Vagina (tissue), 2 donors: ENCODE measurements around the gene NRXN3. TPM values are rescaled to one million over a fixed set of nuclear protein-coding genes. Genes with fewer than 3 reads are reported as not detected.

Experiments
- DNase-seq, 2 donors: peaks; one replicate each; pipeline ENCODE4 v3.0.0-alpha.2; 2017; ENCODE audit errors: extremely low spot score in 2 of 2
- H3K27ac ChIP-seq: fragments of 200-600 bp; sonication (generic); one replicate; pipeline ENCODE4 v1.5.1; 2019
- H3K27me3 ChIP-seq: fragments of 200-600 bp; sonication (generic); one replicate; pipeline ENCODE4 v1.5.1; 2019
- H3K36me3 ChIP-seq, 2 donors: fragments of 200-600 bp; sonication (generic); one replicate each; pipeline ENCODE4 v1.5.1; 2017 to 2019
- H3K4me1 ChIP-seq: fragments of 200-600 bp; sonication (generic); one replicate; pipeline ENCODE4 v1.5.1; 2019
- H3K4me3 ChIP-seq, 2 donors: fragments of 200-600 bp; sonication (generic); 1 replicate in 1 of 2; 2 replicates in 1 of 2; pipeline ENCODE4 v1.5.1; 2016 to 2019
- H3K9me3 ChIP-seq: fragments of 200-600 bp; sonication (generic); one replicate; pipeline ENCODE4 v1.5.1; 2019
- POLR2A ChIP-seq, 2 donors: fragments of 450-650 bp; IDR thresholded peaks; one replicate each; pipeline ENCODE4 v1.6.1; 2017; ENCODE audit warnings: antibody characterized with exemption in 2 of 2, mild to moderate bottlenecking in 2 of 2, moderate library complexity in 2 of 2
- POLR2AphosphoS5 ChIP-seq, 2 donors: sonication (generic); formaldehyde crosslinking; IDR thresholded peaks; one replicate each; pipeline ENCODE4 v1.9.0; 2017; ENCODE audit warnings: antibody characterized with exemption in 2 of 2, mild to moderate bottlenecking in 2 of 2, low read depth in 1 of 2; ENCODE audit not compliant: insufficient read depth in 1 of 2
- intact Hi-C: fragments of 100-400 bp; cut with DNase I; formaldehyde crosslinking; loops from one replicate; pipeline ENCODE4 v1.15.1; 2023
- total RNA-seq: library from RNA; depleted of rRNA; stranded (reverse); fragments of >200 nt; gene quantifications from one replicate; pipeline ENCODE4 v1.2.3, GENCODE V29; 2016
- TF ChIP-seq, protein P1 (sequence below), 3 experiments: fragments of 450-650 bp in 2 of 3; fragments of 200-600 bp in 1 of 3; sonication (generic) in 1 of 3; IDR thresholded peaks; one replicate each; pipeline ENCODE4 v1.5.1; 2017 to 2019; ENCODE audit warnings: antibody characterized with exemption in 3 of 3, mild to moderate bottlenecking in 2 of 3, moderate library complexity in 2 of 3

Gene NRXN3
- total RNA-seq, 1 donor from 2014 or later: 4.7 TPM

DNA sequence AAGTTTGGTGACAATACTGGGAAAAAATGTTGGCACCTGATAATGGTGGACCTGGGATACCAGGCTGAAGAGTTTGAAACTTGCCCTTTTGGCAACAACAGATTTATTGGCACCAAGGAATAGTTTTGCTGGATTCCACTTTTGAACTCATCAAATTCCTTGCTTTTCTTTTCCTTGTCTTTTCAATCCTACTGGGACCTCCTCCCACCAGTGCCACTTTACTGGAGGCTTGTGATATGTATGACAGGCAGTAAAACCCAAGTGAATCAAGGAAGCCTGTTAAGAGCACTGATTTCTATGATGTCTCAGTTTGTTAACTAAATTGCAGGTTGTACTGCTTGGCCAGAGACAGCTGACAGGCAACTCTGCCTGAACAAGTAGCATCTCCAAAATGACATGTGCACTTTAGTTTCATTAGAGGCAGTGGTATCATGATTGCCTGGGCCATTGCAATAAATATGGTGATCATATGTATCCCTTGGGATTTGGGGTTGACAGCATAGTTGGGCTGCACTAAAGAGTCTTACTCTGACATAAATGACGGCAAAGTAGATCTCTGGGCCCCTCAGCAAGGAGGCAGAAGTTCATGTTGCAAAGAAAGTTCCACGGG is 1475.7 kb downstream of the NRXN3 start:
- DNase-seq: no peak
- Histone ChIP-seq H3K4me3 (no peak overlapping the region), H3K4me1 (no peaks in the 10 kb centered on the region), H3K9me3 (no peaks in the 10 kb centered on the region), H3K27ac (no peak overlapping the region), H3K27me3 (no peaks in the 10 kb centered on the region), H3K36me3 (no peaks in the 10 kb centered on the region)
- no peak for TF ChIP-seq POLR2AphosphoS5 (IDR thresholded peaks at IDR 0.05; ENCODE audit: insufficient read depth in 1 of 2, low read depth in 1 of 2)
- TF ChIP-seq POLR2A (IDR thresholded peaks at IDR 0.05): no peak
- TF ChIP-seq, protein P1, sequence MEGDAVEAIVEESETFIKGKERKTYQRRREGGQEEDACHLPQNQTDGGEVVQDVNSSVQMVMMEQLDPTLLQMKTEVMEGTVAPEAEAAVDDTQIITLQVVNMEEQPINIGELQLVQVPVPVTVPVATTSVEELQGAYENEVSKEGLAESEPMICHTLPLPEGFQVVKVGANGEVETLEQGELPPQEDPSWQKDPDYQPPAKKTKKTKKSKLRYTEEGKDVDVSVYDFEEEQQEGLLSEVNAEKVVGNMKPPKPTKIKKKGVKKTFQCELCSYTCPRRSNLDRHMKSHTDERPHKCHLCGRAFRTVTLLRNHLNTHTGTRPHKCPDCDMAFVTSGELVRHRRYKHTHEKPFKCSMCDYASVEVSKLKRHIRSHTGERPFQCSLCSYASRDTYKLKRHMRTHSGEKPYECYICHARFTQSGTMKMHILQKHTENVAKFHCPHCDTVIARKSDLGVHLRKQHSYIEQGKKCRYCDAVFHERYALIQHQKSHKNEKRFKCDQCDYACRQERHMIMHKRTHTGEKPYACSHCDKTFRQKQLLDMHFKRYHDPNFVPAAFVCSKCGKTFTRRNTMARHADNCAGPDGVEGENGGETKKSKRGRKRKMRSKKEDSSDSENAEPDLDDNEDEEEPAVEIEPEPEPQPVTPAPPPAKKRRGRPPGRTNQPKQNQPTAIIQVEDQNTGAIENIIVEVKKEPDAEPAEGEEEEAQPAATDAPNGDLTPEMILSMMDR (IDR thresholded peaks at IDR 0.05): no peak
- intact Hi-C loops: no loop called here

GRCh38 chr14:79649856-79650255 is 1479.7 kb downstream of the NRXN3 start:
- TF ChIP-seq, protein P1 (IDR thresholded peaks at IDR 0.05): no peak
- TF ChIP-seq POLR2AphosphoS5 (IDR thresholded peaks at IDR 0.05; ENCODE audit: insufficient read depth in 1 of 2, low read depth in 1 of 2) (no peak), POLR2A (IDR thresholded peaks at IDR 0.05) (no peak)
- no peak for DNase-seq
- H3K4me3 ChIP-seq: no peak overlapping the region
- no peaks in the 10 kb centered on the region for H3K27me3 ChIP-seq
- no peaks in the 10 kb centered on the region for H3K36me3 ChIP-seq
- no peaks in the 10 kb centered on the region for H3K9me3 ChIP-seq
- intact Hi-C loops: no loop called here
- H3K4me1 ChIP-seq: no peaks in the 10 kb centered on the region
- no peak overlapping the region for H3K27ac ChIP-seq

DNA sequence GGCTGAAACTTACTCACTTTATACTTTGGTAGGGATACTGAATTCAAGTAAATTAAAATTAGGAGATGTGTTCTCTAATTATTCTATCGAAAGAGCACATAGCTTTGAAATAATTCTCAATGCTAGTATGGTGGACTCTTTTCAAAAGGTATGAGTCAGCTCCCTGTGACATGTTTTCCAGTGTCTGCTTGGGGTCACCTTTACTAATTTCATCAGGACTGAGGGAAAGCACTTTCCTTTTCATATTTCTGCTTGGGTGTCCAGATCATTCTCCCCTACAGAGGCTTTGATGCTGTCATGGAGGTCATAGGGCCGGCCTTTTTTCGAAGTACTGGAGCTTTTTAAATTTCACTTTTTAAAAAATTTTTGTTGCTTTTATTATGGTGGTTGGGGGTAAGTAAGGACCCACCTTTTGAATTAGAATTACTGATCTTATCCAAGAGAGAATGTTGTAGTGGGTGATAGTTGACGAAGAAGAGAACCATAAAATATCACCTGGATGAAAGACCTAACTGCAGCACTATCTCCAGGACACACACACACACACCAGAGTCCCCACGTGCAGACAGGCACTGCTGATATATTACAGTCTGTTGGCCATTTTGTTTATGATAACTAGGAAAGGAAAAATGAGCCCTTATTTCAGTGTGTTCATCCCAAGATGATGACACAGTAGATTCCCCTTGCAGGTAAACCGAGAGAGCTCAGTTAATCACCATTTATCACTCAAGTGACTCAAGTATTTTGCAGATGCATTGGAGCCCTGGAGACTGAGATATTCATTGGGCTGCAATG is 1482.5 kb downstream of the NRXN3 start:
- no peak overlapping the region for H3K4me3 ChIP-seq
- intact Hi-C loops: no loop called here

DNA sequence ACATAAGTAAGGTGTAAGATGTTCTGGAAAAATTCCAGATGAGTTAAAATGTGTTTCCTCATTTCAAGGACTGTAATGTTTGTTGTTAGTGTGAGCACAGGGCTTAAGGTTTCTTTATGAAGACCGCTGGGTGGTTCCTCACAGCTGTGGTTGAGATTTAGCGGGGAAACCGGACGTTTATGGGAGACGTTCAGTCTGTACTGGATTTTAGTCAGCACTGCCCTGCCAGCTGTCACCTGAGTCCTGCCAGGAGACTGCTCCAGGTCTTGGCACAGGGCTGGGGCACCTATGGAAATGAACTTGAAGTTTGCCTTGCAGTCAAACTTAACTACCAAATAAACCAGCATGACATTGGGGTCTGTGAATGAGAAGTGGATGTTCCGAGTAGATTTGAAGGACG is 1485.9 kb downstream of the NRXN3 start:
- intact Hi-C loops: no loop called here
- TF ChIP-seq POLR2A (IDR thresholded peaks at IDR 0.05) (no peak), POLR2AphosphoS5 (IDR thresholded peaks at IDR 0.05; ENCODE audit: insufficient read depth in 1 of 2, low read depth in 1 of 2) (no peak)
- TF ChIP-seq, protein P1 (IDR thresholded peaks at IDR 0.05): no peak
- Histone ChIP-seq H3K36me3 (no peaks in the 10 kb centered on the region), H3K27me3 (no peaks in the 10 kb centered on the region), H3K4me3 (no peak overlapping the region), H3K4me1 (no peaks in the 10 kb centered on the region), H3K27ac (no peak overlapping the region), H3K9me3 (no peaks in the 10 kb centered on the region)
- no peak for DNase-seq

More for the DNA sequence above, 1482.5 kb downstream of the NRXN3 start:
- no peaks in the 10 kb centered on the region for H3K9me3 ChIP-seq
- no peak overlapping the region for H3K27ac ChIP-seq
- no peaks in the 10 kb centered on the region for H3K27me3 ChIP-seq
- TF ChIP-seq POLR2A (IDR thresholded peaks at IDR 0.05) (no peak), POLR2AphosphoS5 (IDR thresholded peaks at IDR 0.05; ENCODE audit: insufficient read depth in 1 of 2, low read depth in 1 of 2) (no peak)
- TF ChIP-seq, protein P1 (IDR thresholded peaks at IDR 0.05): no peak
- no peak for DNase-seq
- H3K36me3 ChIP-seq: no peaks in the 10 kb centered on the region
- H3K4me1 ChIP-seq: no peaks in the 10 kb centered on the region

DNA sequence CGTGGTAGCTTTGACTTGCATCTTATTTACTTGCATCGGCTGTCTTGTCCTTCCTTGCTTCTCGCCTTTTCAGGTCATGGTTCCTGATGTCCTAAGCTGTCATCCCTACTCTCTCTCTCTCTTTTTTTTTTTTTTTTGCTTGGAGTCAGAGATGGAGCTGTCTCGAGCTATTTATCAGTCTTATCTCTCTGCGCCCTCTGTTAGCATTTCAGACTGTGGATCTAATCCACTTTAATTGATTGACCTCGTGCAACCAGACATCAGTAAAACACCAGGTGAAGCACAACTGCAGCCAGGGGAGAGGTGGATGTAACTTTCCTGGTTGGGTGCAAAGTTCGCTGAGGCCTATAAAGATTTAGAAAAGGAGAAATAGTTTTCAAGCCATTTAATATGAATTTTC is 1486.3 kb downstream of the NRXN3 start:
- Histone ChIP-seq H3K9me3 (no peaks in the 10 kb centered on the region), H3K4me3 (no peak overlapping the region), H3K4me1 (no peaks in the 10 kb centered on the region), H3K36me3 (no peaks in the 10 kb centered on the region), H3K27ac (no peak overlapping the region), H3K27me3 (no peaks in the 10 kb centered on the region)
- TF ChIP-seq, protein P1 (IDR thresholded peaks at IDR 0.05): no peak
- TF ChIP-seq POLR2AphosphoS5 (IDR thresholded peaks at IDR 0.05; ENCODE audit: insufficient read depth in 1 of 2, low read depth in 1 of 2): no peak
- TF ChIP-seq POLR2A (IDR thresholded peaks at IDR 0.05): no peak
- no peak for DNase-seq
- intact Hi-C loops: no loop called here
